HL-60 (cell line): ENCODE data around the gene PGS1.

Source experiments
- DNase-seq, 2 experiments: peaks; one replicate each; pipeline ENCODE4 v3.0.0-alpha.2; 2010 to 2020; ENCODE audit warnings: low read depth in 1 of 2, low spot score in 1 of 2
- H3K27ac ChIP-seq: fragments of 250-450 bp; sonication (Bioruptor Pico); replicated peaks from 2 replicates; pipeline ENCODE4 v1.5.1; 2020; ENCODE audit warnings: mild to moderate bottlenecking, moderate library complexity
- H3K27me3 ChIP-seq: fragments of 250-450 bp; sonication (Bioruptor Pico); 2 replicates; pipeline ENCODE4 v1.5.1; 2021; ENCODE audit warnings: mild to moderate bottlenecking, moderate library complexity; ENCODE audit not compliant: insufficient read depth, poor library complexity, severe bottlenecking
- H3K4me3 ChIP-seq: replicated peaks from 2 replicates; pipeline ENCODE4 v1.5.1; 2011; ENCODE audit warnings: mild to moderate bottlenecking, control low read depth, low read length; ENCODE audit not compliant: insufficient read depth
- CTCF ChIP-seq: IDR thresholded peaks from one replicate; pipeline ENCODE4 v1.5.1; 2011; ENCODE audit warnings: low read length, control low read depth, inconsistent platforms; ENCODE audit not compliant: insufficient read depth
- GABPA ChIP-seq: IDR thresholded peaks from 2 replicates; pipeline ENCODE4 v1.6.1; 2012; ENCODE audit warnings: low read depth
- POLR2AphosphoS5 ChIP-seq: IDR thresholded peaks from 2 replicates; pipeline ENCODE4 v1.6.1; 2012; ENCODE audit warnings: low read depth
- REST ChIP-seq: IDR thresholded peaks from 2 replicates; pipeline ENCODE4 v1.6.1; 2012; ENCODE audit warnings: low read depth; ENCODE audit not compliant: insufficient replicate concordance
- SPI1 ChIP-seq: IDR thresholded peaks from 2 replicates; pipeline ENCODE4 v1.6.1; 2012; ENCODE audit warnings: low read depth, mild to moderate bottlenecking, borderline replicate concordance

Gene PGS1

GRCh38 chr17:78355701-78356100, 22.7 kb upstream of the PGS1 start:
- TF ChIP-seq REST (no peak), CTCF (no peak), POLR2AphosphoS5 (no peak), SPI1 (no peak), GABPA (no peak)
- Histone ChIP-seq H3K4me3 (no peak overlapping the region), H3K27me3 (peaks cover 14% of the 10 kb centered on the region), H3K27ac (no peak overlapping the region)
- DNase-seq, result no peak

DNA sequence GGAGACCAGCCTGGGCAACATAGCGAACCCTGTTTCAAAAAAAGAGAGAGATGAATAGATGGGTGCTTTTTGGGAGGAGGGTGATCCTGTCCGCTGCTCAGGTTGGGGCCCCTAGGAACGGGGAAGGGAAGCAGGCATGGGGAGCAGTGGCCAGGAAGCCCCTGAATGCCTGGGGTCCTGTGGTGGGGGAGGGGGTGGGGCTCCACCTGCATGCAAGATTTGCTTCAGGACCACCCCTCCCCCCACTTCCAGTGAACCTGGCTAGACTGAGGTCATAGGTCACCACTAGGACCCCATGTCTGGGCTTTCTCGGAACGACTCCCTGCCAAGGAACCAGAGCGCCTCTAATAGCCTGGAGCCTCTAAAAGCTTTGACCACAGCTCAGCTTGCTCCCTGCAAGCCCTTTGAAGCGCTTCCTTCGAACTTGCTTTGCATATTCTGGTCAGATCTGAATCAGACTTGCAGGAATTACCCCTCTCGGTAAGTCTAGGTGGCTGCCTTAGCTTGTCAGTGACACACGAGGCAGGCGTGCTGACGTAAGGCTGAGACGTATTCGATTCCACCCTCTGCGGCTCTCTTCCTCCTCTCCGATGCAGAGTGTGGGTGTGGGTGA, 22.2 kb upstream of the PGS1 start:
- Histone ChIP-seq H3K27ac (no peak overlapping the region), H3K4me3 (no peak overlapping the region)
- TF ChIP-seq GABPA, result no peak
- peak; percentile 24; the same call in 1 of the 2 replicates for TF ChIP-seq POLR2AphosphoS5
- no peak for TF ChIP-seq SPI1

GRCh38 chr17:78357177-78357586, 21.3 kb upstream of the PGS1 start:
- peaks cover 14% of the 10 kb centered on the region for H3K27me3 ChIP-seq
- H3K27ac ChIP-seq, result no peak overlapping the region
- TF ChIP-seq CTCF, result no peak
- H3K4me3 ChIP-seq, result no peak overlapping the region
- no peak for DNase-seq

More for the DNA sequence above, 22.2 kb upstream of the PGS1 start:
- DNase-seq, result peak; percentile 70 to 83
- peaks cover 14% of the 10 kb centered on the region for H3K27me3 ChIP-seq

GRCh38 chr17:78357672-78358537, 20.5 kb upstream of the PGS1 start:
- no peak for DNase-seq
- Histone ChIP-seq H3K27ac (no peak overlapping the region), H3K4me3 (no peak overlapping the region), H3K27me3 (peaks cover 14% of the 10 kb centered on the region)
- TF ChIP-seq POLR2AphosphoS5 (no peak), REST (no peak), CTCF (no peak), GABPA (no peak), SPI1 (no peak)
